H1 (cell line): ENCODE measurements around the gene HTR3C. TPM values are rescaled to one million over a fixed set of nuclear protein-coding genes. Genes with fewer than 3 reads are reported as not detected.

ENCODE experiments used
- ATF2 ChIP-seq: IDR thresholded peaks from 2 replicates; pipeline ENCODE4 v1.6.1; 2012; ENCODE audit warnings: low read length, inconsistent platforms
- BCL11A ChIP-seq, 2 experiments: IDR thresholded peaks; one replicate each; pipeline ENCODE4 v1.6.1; 2011; ENCODE audit warnings: low read depth in 2 of 2, low read length in 2 of 2, mild to moderate bottlenecking in 2 of 2
- CBX8 ChIP-seq: fragments of 300-800, 300-1000 bp; sonication (generic); IDR thresholded peaks from 2 replicates; pipeline ENCODE4 v1.7.1; 2016; ENCODE audit warnings: low read depth, low read length, borderline replicate concordance
- EP300 ChIP-seq, 2 experiments: IDR thresholded peaks; 1 replicate in 1 of 2; 2 replicates in 1 of 2; pipeline ENCODE4 v1.6.1; 2011 to 2012; ENCODE audit warnings: low read depth in 2 of 2, low read length in 2 of 2, mild to moderate bottlenecking in 2 of 2, borderline replicate concordance in 1 of 2, inconsistent platforms in 1 of 2, moderate library complexity in 1 of 2
- POLR2A ChIP-seq, 2 experiments: IDR thresholded peaks; 1 replicate in 1 of 2; 2 replicates in 1 of 2; pipeline ENCODE4 v1.6.1; 2011; ENCODE audit warnings: low read depth in 2 of 2, low read length in 2 of 2, mild to moderate bottlenecking in 2 of 2; ENCODE audit errors: control extremely low read depth in 1 of 2
- RXRA ChIP-seq: IDR thresholded peaks from 2 replicates; pipeline ENCODE4 v1.6.1; 2011; ENCODE audit warnings: low read depth, mild to moderate bottlenecking, low read length, moderate library complexity; ENCODE audit not compliant: insufficient read depth
- YY1 ChIP-seq: IDR thresholded peaks from 2 replicates; pipeline ENCODE4 v1.6.1; 2011; ENCODE audit warnings: low read depth, mild to moderate bottlenecking, low read length
- polyA plus RNA-seq, 7 experiments: library from polyadenylated mRNA; depleted of rRNA in 3 of 7; stranded (reverse) in 5 of 7; unstranded in 2 of 7; fragments of >200 nt in 5 of 7; fragments of 200-250 nt in 2 of 7; gene quantifications; 1 replicate in 5 of 7; 2 replicates in 1 of 7; 4 replicates in 1 of 7; pipeline versions ENCODE4 v1.2.1 to v1.2.3, GENCODE V29; 2011 to 2013; ENCODE audit warnings: missing spikeins in 2 of 7, mixed read lengths in 2 of 7
- total RNA-seq: library from RNA; stranded (reverse); fragmentation: NEBNext Ultra II Directional; extraction: Animal tissue kit (Norgen Biotek cat#: 25700); gene quantifications from 2 replicates; pipeline ENCODE4 v1.2.1, GENCODE V29; 2021
- TF ChIP-seq, protein P1 (sequence below): IDR thresholded peaks from 2 replicates; pipeline ENCODE4 v1.6.1; 2012; ENCODE audit warnings: inconsistent platforms

HTR3C gene
- total and polyA plus RNA-seq, 2 of the 8 experiments (the other 6 are each of a cell fraction or from before 2014, with no cell fraction given), result 0.03 TPM; not detected in 1

GRCh38 chr3:184045995-184046394 is 6.9 kb upstream of the HTR3C start (continued):
- TF ChIP-seq ATF2, result no peak
- no peak for TF ChIP-seq BCL11A (IDR thresholded peaks at IDR 0.05; ENCODE audit: low read depth in 2 of 2, low read length in 2 of 2)
- TF ChIP-seq, protein P1, sequence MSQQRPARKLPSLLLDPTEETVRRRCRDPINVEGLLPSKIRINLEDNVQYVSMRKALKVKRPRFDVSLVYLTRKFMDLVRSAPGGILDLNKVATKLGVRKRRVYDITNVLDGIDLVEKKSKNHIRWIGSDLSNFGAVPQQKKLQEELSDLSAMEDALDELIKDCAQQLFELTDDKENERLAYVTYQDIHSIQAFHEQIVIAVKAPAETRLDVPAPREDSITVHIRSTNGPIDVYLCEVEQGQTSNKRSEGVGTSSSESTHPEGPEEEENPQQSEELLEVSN, result no peak
- TF ChIP-seq EP300 (IDR thresholded peaks at IDR 0.05; ENCODE audit: borderline replicate concordance in 1 of 2, low read depth in 2 of 2, low read length in 2 of 2), result no peak
- no peak for TF ChIP-seq RXRA
- TF ChIP-seq CBX8, result no peak
- no peak for TF ChIP-seq YY1
- TF ChIP-seq POLR2A (IDR thresholded peaks at IDR 0.05; ENCODE audit: control extremely low read depth in 1 of 2, low read depth in 2 of 2, low read length in 2 of 2), result no peak
